ENCODE data around the gene SMAD1.

SMAD1 gene

DNA sequence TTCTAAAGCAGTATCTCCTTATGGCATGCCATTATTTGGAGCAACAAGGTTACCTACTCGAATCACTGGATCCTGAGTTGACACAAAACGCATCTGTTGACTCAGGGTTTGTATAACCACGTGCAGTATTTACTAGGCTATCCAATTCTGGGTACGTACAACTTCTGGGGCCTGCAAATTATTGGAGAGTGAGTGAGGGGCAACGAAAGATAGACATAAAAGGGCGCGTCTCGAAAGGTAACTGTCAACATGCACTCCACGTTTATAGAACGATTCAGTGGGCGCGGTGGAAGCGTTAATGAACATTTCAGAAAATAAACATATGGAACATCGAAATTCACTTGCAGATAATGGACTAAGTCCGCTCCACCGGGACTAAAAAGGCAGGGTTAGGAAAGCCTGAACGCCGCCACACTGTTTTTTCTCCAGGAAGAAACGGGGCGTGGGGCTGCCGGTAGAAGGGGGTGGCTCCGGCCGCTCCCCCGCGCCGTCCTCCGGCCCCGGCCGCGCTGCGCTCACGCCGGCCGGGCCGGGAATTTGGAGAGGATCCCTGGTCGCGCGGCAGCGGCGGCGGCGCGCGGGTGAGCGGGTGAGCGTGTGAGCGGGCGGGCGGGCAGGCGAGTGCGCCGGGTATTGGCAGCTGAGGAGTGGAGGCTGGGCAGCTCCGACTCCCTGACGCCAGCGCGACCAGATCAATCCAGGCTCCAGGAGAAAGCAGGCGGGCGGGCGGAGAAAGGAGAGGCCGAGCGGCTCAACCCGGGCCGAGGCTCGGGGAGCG lies at the start of gene SMAD1:
Gene SMAD1, plus strand, starts transcription at position 690 of the 778 bp plus-strand sequence. CDS start 32,761 bp downstream, outside the sequence.
- DNase-seq (ENCODE audit: low spot score): peak; percentile 56

GRCh38 chr4:145433684-145434083 lies 48.0 kb upstream of the SMAD1 start:
- no peak for DNase-seq (ENCODE audit: low spot score)

DNA sequence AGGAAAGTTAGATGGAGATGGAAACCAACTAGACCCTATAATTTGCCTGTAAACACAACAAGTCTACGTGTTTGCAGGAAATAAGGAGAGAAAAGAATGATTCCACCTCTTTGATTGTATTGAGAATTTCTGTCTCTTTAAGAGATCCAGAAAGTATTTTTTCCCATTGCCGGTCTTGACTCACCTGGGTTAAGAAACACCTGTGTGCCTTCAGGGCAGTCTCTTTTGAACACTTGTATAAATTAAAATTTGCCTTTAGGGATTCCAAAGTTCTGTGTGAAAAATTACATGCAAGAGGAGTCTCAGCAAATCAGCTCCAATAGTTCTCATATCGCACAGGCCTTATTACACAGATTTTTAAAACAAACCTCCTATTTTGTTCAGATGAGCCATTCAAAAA lies 46.0 kb upstream of the SMAD1 start:
- no peak for DNase-seq (ENCODE audit: low spot score)

DNA sequence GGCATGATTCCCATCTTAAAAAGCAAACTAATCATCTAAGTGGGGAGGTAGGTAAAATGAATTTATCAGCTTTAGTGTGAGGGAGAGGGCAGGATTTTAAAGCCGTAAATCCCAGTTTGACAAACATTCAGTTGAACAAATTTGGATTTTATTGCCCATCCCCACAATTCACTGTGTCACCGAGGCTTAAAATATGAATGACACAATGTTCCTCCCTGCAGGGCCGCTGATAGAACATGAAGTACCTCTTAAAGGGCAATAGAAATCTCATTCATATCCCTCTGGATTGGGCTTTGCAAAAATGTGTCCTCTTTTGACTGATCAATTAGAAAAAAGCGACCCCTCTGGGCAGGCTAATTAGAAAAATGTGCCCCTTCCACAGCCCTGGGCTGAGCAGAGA lies 45.5 kb upstream of the SMAD1 start:
- no peak for DNase-seq (ENCODE audit: low spot score)

- DNase-seq (ENCODE audit: low spot score): no peak
Observed at GRCh38 chr4:145436796-145437195, 44.9 kb upstream of the SMAD1 start.

DNA sequence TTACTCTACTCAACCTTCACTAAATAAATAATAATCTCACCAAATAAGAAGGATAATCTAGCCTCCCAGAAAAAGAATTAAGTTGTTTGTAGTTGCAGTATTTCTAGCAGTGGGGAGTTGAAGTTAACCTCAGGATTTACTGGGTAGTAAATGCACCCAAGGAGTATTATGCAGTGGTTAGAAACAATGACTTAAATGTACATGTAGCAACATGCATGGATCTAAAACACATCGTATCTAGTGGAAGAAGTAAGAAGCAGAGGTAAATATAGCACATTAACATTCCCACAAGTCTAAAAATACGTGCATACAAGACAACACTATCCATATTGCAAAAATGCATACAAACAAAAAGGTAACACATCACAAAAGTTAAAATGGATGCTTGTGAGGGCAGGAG lies 44.2 kb upstream of the SMAD1 start:
- no peak for DNase-seq (ENCODE audit: low spot score)

- no peak for DNase-seq (ENCODE audit: low spot score)
Observed at GRCh38 chr4:145438298-145438697, 43.4 kb upstream of the SMAD1 start.

- no peak for DNase-seq (ENCODE audit: low spot score)
Observed at GRCh38 chr4:145440292-145441007, 41.2 kb upstream of the SMAD1 start.

- DNase-seq (ENCODE audit: low spot score): no peak
Observed at GRCh38 chr4:145446184-145446583, 35.5 kb upstream of the SMAD1 start.

DNA sequence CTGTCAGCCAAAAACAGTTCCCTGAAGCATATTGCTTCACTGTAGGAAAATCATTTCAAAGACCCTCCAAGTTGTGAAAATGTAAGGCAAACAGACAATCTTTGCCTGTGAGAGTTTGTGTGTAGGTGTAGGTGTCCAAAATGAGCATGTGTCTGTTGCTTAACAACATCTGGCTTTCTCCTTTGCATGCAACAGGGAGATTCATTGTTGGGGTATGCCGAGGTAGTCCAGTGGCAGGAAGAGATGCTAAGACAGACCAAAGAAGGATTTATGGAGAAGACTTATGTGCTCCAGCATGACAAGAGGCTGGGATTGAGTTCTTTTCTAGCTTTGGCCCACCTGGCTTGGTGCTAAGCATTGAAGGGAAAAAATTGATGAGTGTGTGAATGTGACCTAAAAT lies 29.8 kb upstream of the SMAD1 start:
- DNase-seq (ENCODE audit: low spot score): no peak

DNA sequence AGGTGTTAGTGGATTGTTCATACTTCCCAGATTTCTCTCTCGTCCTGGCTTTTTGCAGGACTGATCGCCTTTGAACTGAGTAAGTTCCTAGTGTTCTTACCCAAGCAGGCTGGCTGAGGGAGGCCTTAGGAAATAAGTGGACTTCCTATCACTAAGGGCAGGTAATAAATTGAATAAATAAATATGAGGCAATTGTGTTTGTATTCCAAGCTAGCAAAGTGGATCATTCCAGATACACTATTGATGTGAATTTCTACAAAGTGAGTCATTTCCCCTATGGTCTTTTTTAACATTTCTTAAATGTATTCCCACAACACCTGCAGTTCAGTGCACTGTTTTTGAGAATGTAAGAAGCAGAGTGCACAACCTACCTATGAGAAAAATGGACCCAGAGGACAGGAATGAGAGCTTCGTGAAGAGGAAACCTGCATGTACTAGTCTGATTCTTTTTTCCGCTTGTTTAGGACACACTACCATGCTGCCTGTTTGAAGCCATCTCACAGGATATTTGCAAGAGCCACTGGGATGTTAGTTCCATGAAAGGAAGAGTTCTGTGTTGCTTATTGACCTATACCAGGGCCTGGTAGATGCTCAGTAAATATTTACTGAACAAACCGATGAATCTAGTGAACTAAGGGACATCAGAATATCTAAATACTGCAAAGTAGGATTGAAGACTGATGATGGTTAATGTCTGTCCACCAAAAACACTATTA lies 29.0 kb upstream of the SMAD1 start:
- no peak for DNase-seq (ENCODE audit: low spot score)

DNA sequence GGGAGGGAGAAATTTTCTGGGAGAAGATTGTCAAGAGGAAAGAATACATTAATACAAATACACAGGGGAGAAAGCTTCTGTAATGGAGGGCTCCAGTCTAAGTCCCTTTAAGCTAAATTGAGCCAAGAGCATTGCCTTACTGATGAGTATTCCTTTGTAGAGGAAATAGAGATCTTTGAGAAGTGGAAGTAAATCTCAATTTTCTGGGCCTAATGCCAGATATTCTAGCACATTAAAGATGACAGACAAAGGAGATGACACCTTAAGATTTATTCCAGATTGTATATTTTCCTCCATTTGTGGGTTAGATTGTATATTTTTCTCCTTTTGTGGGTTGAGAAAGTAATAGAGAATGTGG lies 28.5 kb upstream of the SMAD1 start:
- no peak for DNase-seq (ENCODE audit: low spot score)

DNA sequence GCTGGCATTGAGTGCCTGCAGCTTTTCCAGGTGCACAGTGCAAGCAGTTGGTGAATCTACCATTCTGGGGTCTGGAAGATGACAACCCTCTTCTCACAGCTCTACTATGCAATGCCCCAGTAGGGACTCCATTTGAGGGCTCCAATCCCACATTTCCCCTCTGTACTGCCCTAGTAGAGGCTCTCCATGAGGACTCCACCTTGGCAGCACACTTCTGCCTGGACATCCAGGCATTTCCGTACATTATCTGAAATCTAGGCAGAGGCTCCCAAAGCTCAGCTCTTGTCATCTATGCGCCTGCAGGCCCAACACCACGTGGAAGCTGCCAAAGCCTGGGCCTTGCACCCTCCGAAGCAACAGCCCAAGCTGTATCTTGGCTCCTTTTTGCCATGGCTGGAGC lies 8.4 kb upstream of the SMAD1 start:
- no peak for DNase-seq (ENCODE audit: low spot score)

DNA sequence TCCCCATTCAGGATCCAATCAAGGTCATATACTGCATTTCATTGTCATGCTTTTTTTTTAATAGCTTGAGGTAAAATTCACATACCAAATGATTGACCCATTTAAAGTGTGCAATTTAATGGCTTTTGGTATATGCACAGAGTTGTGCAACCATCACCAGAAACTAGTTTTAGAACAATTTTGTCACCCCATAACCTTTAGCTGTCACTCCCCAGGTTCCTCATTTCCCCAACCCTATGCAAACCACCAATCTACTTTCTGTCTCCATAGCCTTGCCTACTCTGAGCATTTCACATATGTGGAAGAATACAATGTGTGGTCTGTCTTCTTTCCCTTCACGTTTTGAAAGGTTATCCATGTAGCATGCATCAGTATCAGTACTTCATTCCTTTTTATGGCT lies 1.4 kb upstream of the SMAD1 start:
- no peak for DNase-seq (ENCODE audit: low spot score)

DNA sequence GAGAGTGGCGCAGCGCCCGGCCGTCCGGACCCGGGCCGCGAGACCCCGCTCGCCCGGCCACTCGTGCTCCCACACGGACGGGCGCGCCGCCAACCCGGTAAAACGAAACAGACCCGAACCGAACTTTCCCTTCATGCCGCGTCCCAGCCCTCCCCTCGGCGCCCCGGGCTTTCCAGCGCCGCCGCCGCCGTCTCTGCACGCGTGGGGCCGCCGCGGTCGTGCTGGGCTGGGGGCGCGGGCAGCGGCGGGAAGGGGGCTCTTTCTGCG lies 222 bp downstream of the SMAD1 start:
- no peak for DNase-seq (ENCODE audit: low spot score)

- peak; percentile 42 for DNase-seq (ENCODE audit: low spot score)
Observed at GRCh38 chr4:145482209-145483037, 770 bp downstream of the SMAD1 start.

DNA sequence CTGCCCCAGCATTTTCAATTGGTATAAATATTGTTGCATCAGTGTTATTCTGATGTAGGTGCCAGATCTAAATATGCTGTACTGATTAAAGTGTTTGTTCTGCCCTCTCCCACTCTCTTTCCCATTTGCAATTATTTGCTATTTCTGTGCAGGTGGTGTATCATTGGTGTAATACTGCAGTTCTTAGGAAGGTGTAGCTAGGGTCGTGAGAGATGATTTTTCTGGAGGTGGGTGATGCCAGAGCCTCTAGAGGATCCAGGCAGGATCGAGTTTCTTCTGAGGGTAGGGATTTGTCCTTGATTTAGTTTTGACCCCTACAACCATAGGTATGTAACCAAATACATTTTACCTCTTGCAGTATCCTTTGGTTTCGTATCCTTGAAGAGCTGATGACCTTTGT lies 1.9 kb downstream of the SMAD1 start:
- no peak for DNase-seq (ENCODE audit: low spot score)

DNA sequence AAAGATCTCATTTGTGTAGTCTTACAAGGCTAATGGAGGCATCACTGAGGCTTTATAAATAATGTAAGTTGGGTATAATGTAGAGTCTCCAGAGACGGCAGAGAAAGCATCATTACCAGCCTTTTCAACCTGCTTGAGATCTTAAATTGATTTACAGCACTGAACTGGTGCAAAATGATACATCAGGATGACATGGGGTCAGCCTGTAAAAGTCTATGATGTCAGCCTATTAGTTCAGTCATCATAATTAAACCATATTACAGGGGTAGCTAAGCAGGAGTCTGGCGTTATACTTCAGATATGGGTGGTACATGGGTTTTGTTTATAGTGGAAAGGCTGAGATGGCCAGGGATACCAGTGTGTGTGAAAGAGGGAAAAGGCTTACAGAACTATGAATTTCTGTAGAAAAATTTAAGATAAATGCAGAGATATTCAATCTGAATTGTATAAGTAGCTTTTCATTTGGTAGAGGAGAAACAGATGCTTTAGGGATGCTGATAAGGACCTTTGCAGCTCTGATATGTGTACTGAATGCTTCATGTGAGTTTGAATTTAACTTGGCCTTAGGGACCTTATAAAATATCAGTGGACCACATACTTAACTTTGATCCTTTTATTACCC lies 2.7 kb downstream of the SMAD1 start:
- no peak for DNase-seq (ENCODE audit: low spot score)

- no peak for DNase-seq (ENCODE audit: low spot score)
Observed at GRCh38 chr4:145485120-145485519, 3.5 kb downstream of the SMAD1 start.

GRCh38 chr4:145486603-145487002 lies 5.0 kb downstream of the SMAD1 start:
- DNase-seq (ENCODE audit: low spot score): no peak

DNA sequence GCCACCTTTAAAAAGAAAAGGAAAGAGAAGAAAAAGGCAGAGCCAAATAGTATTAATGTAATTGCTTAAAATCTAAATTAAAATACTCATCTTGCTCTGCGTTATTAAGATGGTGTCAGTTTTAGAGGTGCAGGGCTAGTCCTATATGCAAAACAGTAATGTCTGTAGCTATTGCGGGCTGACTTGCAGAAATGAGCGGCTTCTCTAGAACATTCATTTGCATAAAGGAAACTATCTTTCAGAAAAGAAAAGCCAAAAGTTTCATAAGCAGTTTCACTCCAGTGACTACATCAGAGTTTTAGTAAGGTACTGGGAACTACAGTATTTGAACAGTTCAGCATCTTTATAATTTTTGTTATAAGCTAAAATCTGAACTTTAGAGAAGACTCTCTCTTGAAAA lies 6.0 kb downstream of the SMAD1 start:
- no peak for DNase-seq (ENCODE audit: low spot score)

GRCh38 chr4:145488310-145488709 lies 6.7 kb downstream of the SMAD1 start:
- no peak for DNase-seq (ENCODE audit: low spot score)
